Measurements from ENCODE around the gene HIP1R.
"Not testable (repeated sequence)": the region's sequence is repeated elsewhere in the genome, so short reads cannot be mapped to it uniquely, and the experiment has no call there.

HIP1R gene, protein sequence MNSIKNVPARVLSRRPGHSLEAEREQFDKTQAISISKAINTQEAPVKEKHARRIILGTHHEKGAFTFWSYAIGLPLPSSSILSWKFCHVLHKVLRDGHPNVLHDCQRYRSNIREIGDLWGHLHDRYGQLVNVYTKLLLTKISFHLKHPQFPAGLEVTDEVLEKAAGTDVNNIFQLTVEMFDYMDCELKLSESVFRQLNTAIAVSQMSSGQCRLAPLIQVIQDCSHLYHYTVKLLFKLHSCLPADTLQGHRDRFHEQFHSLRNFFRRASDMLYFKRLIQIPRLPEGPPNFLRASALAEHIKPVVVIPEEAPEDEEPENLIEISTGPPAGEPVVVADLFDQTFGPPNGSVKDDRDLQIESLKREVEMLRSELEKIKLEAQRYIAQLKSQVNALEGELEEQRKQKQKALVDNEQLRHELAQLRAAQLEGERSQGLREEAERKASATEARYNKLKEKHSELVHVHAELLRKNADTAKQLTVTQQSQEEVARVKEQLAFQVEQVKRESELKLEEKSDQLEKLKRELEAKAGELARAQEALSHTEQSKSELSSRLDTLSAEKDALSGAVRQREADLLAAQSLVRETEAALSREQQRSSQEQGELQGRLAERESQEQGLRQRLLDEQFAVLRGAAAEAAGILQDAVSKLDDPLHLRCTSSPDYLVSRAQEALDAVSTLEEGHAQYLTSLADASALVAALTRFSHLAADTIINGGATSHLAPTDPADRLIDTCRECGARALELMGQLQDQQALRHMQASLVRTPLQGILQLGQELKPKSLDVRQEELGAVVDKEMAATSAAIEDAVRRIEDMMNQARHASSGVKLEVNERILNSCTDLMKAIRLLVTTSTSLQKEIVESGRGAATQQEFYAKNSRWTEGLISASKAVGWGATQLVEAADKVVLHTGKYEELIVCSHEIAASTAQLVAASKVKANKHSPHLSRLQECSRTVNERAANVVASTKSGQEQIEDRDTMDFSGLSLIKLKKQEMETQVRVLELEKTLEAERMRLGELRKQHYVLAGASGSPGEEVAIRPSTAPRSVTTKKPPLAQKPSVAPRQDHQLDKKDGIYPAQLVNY

DNA sequence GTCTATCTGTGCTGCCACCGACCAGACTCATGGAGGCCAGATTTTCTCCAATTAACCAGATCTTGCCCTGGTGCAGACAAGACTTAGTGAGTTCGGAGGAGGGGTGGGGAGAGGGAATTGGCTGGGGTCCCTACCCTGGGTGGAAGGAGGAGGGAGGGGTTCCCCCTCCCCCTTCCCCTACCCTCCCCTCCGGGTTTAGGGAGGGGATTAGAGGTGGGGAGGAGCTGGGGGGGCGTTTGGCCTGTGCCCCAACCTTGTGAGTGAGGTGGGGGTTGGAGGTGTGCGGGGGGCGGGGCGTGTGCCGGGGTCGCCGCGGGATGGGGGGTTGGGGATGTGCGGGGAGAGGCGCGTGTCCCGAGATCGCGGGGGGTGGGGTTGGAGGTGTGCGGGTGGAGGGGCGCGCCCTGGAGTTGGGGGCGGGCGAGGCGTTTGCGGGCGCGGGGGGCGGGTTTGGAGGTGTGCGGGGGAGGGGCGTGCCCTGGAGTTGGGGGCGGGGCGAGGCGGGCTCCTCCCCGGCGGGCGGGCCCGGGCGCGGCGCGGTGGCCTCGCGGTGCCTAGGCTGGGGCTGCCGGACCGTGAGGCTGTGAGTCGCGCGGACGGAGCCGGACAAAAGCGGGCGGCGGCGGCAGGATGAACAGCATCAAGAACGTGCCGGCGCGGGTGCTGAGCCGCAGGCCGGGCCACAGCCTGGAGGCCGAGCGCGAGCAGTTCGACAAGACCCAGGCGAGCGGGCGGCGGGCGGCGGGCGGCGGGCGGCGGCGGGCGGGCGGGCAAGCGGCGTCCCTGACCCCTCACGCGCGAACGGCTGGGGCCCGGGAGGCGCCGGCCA is at the start of gene HIP1R:
TSS of gene HIP1R (plus strand) at position 537 of the 829 bp plus-strand sequence. CDS start at position 631, 94 bp downstream.
- no peak for DNase-seq

DNA sequence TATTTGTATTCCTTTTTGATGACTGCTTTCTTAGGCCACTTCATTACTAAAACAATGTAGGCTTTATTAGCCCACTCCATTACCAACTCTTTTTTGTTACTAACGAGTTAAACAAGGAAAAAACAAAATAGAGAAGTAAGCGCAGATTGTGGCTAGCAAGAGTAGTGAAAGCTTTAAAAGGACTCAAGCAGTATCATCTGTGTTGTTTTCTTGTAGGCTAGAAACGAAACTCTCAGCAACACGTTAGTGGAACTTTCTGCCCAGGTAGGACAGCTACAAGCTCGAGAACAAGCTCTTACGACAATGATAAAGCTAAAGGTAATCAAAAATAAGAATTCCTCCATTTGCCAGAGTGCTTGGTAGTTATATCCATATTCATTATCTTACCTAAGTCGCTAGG is 49.8 kb upstream of the HIP1R start:
- no peak for DNase-seq

DNA sequence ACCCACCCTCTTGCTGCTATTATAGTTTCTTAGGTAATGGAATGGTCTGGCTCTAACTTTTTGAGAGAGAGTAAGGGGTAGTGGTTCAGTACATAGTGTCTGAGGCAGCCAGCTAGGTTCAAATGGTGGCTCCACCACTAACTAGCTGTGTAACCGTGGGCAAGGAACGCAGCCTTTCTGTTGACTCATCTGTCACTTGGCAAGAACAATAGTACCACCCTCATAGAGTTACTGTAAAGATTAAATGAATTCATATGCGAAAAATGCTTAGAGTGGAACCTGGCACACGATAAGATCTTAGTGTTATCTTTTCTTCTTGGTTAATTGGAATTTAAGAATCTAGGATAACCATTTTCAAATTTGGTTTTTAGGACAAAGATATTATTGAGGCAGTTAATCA is 46.9 kb upstream of the HIP1R start:
- DNase-seq: no peak

DNA sequence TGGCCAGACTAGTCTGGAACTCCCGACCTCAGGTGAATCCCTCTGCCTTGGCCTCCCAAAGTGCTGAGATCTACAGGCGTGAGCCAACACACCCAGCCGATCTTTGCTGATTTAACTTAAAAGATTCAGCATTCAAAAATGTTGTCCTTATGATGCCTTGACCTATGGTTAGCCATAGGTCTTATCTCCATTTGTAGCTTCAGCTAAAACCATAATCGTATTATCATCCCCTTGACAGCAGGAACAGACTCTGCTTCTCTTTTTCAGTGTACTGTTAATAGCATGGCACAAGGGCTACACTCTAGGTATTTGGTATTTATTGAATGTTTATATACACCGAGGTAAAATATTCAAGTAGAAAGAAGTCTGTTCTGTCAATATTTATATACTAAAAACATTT is 45.6 kb upstream of the HIP1R start:
- DNase-seq: no peak

DNA sequence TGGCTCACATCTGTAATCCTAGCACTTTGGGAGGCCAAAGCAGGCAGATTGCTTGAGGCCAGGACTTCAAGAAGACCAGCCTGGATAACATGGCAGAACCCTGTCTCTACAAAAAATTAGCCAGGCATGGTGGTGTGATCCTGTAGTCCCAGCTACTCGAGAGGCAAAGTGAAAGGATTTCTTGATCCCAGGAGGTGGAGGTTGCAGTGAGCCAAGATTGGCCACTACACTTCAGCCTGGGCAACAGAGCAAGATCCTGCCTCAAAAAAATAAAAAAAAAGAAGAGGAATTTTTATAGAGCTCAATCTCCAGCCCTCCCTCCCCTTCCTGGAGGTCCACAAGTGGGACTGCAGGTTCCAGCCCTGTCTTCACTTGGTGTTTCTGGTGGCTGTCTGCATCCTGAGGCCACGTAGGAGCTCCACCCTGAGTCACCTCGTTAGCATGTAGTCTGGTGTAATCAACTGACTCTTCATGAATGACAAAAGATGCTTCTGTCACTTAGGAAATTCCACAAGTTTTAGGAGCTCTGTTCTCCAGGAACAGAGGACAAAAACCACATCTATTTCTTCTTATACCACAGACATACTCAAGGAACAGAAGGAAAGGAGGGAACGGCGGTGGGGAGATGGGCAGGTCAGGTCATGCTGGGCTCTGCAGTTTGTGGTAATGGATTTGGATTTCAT is 44.7 kb upstream of the HIP1R start:
- DNase-seq: no peak

DNA sequence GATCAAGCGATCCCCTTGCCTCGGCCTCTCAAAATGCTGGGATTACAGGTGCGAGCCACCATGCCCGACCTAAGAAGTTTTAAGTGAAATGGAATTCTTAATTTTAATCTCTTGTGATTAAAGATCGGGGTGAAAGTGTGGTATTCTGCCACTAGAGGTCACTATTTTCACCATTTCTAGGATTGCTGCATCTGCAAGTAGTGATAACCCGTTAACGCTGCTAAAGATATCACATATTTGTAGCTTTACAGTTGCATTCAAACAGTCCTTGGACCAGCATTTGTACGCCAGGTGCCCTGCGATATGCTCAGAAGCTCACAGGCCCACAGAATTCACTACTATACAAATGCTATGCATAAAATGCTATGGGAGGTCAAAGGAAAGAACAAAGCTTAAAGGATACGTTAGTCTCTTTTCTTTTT is 41.6 kb upstream of the HIP1R start:
- DNase-seq: no peak

DNA sequence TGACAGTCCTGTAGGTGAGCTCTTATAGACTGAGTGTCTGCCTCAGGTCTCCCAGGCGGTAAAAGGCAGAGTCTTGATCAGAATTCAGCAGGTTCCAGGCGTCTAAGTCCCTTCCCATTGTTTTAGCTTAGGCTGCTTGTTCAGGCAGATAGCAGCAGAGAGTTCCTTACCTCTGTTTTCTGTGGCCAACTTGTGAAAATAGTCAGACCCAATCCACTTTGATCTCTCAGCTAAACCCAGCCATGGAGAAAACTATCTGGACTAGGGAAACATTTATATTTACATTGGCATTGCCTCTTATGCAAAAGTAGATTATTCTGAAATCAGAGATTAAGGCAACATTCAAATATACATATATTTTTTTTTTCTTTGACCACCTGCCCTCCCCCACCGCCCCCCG is 39.5 kb upstream of the HIP1R start:
- DNase-seq: no peak

DNA sequence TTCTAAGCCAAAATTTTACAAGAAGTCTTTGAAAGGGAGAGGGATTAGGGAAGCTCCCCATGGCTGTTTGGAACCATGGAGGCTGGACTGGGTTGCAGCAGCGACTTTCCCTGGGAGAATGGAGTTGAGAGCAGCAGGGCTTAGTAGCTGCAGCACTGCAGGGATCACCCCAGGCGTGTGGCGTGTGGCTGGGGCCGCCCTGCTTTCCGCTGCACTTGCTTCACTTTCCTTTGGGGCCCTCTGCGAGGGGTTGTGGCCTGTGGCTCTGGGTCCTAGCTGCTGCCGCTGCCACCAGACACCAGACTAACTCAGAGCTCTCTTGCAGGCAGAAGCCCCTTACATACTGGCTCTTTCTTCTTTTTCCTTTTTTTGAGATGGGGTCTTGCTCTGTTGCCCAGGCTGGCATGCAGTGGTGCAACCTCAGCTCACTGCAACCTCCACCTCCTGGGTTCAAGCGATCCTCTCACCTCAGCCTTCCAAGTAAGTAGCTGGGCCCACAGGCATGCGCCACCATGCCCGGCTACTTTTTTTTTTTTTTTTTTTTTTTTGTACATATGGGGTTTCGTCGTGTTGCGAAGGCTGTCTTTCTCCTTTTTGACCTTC is 35.5 kb upstream of the HIP1R start:
- DNase-seq: no peak

DNA sequence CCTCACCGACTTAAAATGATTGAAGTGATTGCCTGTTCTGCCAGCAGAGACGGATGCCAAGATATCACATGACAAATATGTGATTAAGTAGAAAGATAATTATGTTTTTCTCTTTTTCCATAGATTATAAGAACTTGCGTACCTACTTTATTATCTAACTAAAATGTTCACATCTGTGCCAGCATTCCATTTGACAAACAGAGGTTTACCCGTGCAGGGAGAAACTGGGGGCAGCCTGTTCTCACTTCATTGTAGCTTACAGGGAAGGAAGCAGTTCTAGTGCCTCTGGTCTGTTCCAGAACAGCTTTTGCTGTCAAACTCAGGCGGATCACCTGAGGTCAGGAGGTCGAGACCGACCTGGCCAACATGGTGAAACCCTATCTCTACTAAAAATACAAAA is 31.3 kb upstream of the HIP1R start:
- no peak for DNase-seq

DNA sequence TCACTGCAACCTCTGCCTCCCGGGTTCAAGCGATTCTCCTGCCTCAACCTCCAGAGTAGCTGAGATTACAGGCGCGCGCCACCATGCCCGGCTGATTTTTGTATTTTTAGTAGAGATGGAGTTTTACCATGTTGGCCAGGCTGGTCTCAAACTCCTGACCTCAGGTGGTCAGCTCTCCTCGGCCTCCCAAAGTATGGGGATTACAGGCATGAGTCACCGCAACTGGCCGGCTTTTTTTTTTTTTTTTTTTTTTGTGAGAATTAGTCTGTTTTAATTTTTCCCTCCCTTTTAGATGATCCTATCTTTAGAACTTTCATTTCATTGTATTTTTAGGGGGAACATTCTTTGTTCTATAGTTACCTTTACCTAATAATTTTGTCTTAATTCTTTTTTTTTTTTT is 30.3 kb upstream of the HIP1R start:
- not testable (repeated sequence) for DNase-seq

DNA sequence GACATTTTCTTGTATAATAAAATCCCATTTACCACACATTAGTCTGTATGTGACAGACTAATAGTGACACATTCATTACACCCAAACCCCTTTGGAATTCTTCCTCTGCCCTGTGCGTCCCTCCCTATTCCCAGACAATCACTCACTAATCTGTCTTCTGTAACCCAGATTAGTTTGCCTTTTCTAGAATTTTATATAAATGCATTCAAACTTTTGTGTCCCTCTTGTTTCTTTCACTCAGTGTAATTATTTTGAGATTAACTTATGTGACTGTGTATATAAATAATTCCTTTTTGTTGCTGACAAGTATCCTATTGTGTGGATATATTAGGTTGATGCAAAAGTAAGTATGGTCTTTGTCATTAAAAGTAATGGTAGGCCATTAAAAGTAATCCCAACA is 27.6 kb upstream of the HIP1R start:
- DNase-seq: no peak

DNA sequence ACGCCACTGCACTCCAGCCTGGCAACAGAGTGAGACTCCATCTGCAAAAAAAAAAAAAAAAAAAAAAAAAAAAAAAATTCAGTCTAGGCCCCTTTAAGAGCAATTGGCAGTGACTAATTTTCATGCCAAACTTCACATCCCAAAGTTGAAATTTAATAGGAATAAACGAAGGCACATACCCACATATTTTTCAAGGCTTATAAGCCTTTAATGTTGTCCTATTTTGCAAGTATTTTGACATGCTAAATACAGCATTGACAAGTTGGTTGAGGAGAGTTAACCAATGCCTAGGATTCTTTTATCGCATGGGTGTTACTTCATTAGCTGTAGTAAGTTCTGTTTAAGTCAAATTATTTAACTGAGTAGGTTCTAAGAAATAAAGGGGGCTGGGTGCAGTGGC is 23.5 kb upstream of the HIP1R start:
- no peak for DNase-seq

DNA sequence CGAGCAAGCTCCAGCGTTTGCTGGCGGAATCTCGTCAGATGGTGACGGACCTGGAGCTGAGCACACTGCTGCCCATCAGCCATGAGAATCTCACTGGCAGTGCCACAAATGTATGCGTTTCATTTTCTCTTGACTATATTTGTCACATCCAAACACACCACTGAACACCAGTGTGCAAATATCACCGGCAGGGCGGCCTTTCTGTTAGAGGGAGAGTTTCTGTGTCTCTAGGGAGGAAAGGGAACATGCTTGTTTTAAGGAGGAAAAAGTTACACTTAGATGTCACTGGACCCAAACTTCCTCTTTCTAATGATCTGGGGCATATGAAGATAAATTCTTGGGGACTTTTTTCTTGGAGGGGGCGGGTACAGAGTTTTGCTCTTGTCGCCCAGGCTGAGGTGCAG is 21.9 kb upstream of the HIP1R start:
- peak; percentile 42 for DNase-seq

DNA sequence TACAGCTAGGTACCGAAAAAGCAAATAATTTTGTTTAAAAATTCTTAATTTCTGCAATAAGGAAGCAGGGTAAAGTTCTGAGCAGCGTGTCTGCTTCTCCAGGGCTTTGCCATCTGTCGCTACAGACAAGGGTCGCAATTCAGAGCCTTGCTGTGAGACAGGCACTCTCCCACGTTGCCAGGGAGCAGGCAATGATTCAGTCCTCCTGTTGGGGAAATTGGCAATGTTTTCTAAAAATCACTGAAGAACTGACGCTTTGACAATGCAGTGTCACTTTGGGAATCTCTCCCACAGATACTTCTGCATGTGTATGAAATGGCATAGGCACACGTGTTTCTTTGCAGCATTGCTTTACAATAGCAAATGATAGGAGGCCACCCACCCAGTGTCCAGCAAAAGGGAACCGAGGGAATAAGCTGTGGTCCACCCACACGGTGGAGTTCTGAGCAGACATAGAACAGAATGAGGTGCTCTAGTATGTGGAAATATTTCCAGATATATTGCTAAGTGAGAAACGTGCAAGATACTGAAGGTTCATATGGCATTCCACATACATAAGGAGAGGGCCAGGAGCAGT is 16.0 kb upstream of the HIP1R start:
- DNase-seq: no peak

DNA sequence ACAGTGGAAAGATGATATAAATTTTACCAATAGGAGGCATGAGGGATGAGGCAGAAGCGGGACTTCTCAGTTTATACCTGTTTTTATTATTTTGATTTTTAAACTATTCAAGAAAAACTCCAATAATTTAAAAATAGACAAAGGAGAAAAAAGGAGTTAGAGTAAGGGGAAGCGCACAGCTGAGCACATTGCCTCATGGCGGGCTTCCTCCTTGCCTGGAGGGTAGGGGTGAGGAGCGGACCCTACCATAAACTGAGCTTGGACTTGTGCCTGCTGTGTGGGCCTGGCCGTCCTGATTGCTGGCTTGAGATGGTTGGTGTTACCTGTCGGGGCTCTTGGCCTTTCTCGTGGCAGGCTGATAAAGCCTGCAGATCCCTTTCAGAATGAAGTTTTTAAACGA is 15.1 kb upstream of the HIP1R start:
- no peak for DNase-seq

DNA sequence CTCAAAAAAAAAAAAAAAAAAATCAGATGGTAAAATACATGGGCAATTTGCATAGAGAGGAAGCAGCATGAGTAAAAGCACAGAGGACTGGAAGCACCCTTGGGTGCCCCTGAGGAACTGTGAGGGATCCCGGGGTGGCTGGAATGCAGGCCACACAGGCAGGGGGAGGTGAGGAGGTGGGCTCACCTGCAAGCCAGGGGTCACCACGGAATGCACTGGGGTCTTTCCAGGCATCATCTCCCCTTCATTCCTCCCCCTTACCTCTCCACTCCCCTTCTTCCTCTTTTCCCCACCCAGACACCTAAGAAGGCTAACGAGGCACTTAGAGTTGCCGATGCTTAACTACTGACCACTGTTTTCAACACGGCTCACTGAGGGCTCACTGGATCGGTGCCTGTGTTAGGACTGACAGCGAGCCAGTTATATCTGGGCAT is 14.4 kb upstream of the HIP1R start:
- no peak for DNase-seq

DNA sequence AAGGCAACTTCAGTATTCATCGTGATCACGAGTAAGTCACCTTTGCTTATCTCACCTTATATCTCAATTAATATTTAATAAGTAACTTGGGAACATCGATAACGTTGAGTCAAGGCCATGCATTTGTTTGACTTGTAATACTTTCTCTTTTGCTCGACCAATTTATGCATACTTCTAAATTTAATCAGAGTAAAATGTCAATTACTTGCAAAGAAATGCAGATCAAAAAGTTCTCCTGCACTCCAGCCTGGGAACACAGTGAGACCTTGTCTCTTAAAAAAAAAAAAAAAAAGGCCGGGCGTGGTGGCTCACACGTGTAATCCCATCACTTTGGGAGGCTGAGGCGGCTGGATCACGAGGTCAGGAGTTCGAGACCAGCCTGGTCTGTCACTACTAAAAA is 11.8 kb upstream of the HIP1R start:
- no peak for DNase-seq

DNA sequence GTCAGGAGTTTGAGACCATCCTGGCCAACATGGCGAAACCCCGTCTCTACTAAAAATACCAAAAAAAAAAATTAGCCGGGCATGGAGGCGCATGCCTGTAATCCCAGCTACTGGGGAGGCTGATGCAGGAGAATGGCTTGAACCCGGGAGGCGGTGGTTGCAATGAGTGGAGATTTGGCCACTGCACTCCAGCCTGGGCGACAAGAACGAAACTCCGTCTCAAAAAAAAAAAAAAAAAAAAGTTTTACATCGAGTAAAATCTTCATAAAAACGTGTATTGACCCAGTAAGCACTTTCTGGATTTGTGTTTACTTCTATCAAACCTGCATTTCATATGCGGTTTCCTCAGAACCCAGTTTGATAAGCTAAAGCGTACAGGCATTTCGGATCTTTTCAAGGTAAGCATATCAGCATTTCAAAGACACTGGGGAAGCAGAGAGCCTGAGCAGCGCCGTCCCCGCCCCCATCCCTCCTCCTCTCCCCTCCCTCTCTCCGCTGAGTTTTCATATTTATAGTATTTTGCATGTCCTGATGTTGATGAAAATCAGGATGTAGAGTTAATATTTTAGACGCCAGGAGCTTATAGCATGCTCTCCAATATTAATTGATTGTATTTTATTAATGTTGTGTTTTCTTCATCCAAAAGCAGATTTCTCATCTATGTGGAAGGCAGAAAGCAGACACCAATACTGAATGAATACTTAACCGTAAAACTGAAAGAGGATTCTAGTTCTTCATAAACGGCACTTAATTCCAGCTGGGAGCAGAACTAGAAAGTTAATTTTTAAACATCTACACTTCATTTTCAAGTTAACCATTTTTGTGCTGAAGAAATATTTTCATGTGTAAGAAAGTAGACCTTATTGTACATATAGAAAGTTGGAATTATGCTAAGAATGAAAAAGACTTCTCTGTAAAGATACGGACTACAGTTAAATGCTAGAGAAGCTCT is 9.2 kb upstream of the HIP1R start:
- no peak for DNase-seq

DNA sequence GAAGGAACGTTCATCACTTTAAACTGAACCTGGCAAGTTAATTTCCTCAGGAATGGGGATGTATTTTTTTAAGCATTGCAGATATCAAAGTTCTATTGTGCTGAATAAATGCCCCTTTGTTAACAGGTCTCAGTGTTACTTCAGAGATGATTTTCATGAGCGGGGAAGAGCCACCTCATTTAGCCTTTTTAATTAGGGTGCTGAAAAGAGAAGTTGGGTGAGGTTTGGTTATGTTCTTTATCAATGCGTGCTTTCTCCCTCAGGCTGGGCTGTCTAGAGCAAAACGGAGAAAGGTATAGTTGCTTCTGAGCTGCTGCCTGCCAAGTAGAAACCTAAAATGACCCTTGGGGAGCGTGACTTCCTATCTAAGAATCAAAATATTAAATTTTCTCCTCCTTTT is 8.0 kb upstream of the HIP1R start:
- DNase-seq: no peak

Measured in GF-D8 (cell line).